ENCODE measurements around the gene GREB1. TPM values are rescaled to one million over a fixed set of nuclear protein-coding genes. Genes with fewer than 3 reads are reported as not detected.

Gene GREB1
- total RNA-seq, 1 experiment from 2014 or later: 2.8 TPM

DNA sequence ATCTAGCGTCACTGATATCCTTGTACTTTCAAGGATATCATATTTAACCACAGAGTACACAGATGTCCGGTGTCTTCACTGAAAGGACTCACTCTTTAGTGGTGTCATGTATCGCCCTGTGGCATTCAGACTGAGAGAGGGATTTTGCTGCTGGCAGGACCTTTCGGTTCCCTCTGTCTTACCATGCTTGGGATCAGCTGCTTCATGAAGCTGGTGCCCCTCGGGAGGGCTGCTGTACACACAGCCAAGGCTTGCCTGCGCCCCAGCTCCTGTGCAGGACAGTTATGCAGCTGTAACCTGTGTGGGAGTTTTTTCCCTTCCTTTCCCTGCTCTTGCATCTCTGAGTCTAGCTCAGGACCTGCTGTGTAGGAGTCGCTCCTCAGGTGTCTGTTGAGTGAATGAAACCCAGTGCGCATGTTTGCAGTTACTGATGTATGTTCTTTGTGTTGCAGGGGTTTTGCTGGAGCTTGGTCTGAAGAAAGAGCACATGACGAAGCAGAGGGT is 64.4 kb downstream of the GREB1 start:
- DNase-seq (ENCODE audit: low spot score): no peak

DNA sequence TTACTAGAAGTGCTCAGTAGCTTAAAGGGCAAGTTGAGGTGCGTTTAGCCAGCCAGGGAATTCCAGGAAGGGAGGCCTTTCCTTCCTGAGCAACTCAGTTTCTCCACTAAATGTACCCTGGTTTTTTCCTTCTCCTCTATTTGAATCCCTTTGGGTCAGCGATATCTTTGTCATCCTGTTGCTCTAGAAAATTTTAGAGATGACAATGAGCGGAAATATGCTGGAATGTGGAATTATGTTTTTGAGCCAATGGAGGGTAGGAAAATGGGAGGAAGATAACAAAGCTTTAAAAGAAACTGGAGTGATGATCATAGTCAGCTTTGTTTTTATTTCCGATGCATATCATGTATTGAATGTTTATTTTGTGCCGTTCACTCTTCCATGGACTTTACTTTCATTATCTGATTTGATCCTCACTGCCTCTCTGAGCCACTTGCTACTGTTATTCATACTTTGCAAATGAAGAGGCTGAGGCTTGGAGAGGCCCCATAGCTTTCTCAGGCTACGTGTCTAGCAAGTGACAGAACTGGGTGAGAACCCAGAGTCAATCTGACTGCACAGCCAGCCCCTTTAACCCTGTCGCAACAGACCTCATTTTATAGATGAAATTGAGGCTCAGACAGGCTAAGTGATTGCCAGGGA is 68.8 kb downstream of the GREB1 start:
- no peak for DNase-seq (ENCODE audit: low spot score)

DNA sequence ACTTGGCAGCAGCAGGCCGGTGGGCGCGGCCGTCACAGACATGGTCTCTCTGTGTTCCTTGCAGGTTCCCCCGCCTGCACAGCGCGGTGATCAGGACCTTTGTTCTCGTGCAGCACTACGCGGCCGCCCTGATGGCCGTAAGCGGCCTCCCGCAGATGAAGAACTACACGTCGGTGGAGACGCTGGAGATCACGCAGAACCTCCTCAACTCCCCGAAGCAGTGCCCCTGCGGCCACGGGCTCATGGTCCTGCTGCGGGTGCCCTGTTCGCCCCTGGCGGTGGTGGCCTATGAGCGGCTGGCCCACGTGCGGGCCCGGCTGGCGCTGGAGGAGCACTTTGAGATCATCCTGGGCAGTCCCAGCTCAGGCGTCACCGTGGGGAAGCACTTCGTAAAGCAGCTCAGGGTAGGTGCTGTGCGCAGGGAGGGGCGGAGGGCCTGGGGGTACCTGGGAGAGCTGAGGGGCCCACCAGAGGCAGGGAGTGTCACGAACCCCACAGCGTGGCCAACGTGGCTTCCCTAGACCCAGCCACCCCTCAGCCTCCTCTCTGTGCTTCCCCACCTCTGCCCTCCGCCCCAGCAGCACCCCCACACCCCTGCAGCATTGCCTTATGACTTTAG is 76.9 kb downstream of the GREB1 start:
- no peak for DNase-seq (ENCODE audit: low spot score)

DNA sequence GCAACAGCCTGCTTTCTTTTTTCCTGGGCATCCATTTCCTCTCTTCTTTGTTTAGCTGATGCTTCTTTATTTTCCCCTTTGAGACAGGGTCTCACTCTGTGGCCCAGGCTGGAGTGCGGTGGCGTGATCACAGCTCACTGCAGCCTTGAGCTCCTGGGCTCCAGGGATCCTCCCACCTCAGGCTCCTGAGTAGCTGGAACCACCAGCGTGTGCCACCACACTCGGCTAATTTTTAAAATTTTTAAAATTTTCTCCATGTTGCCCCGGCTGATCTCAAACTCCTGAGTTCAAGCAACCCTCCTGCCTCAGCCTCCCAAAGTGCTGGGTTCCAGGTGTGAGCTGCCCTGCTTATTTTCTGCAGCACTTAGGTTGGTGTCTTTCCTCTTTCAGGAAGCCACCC is 77.4 kb downstream of the GREB1 start:
- DNase-seq (ENCODE audit: low spot score): no peak

DNA sequence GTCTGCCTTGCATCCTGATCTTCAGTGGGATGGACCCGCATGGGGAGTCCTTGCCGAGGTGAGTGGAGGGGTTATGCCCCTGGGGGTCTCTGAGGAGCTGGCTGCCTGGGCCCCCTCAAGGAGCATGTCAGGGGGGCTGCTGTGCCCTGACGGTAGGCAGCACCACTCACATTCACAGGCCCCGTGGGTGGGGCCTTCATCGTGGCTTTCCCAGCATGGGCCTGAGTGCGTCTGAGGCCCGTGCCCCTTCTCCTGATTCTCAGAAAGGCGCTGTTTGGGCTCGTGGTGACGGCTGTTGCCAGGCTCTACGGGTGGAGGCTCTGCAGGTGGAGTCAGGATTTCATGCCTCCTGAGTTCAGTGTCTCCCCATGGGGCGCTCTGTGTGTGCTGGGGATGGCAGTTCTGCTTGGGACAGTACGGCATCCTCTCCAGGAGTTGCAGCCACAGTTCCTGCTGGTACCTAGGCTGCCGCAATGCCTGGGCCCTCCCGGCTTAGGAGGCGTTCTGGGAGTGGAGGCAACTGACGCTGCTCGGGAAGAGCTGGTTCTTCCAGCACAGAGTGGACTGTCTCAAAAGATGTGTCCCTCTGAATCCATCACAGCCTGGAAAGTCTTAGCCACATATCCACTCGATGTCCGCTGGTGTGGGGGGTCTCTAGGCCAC is 78.8 kb downstream of the GREB1 start:
- no peak for DNase-seq (ENCODE audit: low spot score)

DNA sequence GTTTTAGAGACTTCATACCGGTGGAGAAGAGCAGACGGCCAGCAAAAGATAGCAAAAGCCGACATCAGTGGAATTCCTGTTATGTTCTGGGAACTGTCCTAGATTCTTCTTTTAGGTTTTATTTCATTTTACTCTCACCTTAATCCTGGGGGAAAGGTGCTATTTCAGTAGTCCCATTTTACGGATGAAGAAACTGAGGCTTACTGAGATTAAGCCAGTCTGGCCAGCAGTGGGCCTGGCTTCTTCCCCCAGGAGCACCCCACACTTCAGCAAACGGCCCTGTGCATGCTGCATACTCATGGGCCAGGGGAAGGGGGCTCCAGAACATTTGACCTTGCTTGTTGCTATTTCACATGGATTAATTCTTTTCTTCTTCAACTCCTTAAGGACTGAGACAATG is 79.5 kb downstream of the GREB1 start:
- DNase-seq (ENCODE audit: low spot score): no peak

DNA sequence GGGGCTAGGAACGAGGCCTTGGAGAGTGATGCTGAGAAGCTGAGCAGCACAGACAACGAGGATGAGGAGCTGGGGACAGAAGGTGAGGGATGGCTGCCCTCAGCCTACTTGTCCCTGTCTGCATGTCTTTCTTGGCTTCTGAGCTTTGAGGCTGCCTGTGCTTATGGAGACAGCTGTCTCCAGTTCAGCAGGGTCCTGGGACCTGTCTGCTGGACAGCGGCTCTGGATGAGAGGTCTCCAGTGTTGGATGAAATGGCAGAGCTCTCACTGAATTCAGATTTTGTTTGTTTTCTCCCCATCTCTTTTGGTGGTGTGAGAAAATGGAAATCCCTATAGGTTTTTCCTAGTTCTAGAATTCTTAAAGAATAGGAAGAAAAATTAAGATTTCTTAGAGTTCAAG is 81.4 kb downstream of the GREB1 start:
- no peak for DNase-seq (ENCODE audit: low spot score)

DNA sequence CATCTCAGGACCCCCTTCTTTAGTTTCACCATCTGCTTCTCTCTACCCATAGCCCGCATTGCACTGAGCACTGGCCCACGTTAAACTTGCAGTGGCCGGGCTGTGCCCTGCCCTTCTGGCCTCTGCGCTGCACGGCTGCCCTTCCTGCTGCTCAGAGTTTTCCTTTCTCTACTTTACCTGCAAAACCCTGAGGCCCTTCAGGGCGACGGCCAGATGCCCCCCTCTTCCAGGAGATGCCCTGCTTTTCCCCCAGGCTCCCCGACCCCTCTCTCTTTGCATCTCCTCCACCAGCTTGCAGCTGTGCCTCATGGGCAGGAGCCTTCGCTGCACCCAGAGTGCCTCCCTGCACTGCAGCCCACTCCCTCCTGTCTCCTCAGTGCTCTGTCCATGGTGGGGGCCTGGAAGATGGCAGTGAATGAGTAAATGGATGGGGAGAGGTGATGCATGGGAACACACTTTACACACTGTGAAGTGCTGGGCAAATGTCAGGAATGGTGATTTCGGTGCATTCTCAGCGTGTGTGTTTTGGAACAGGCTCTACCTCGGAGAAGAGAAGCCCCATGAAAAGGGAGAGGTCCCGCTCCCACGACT is 82.3 kb downstream of the GREB1 start:
- no peak for DNase-seq (ENCODE audit: low spot score)

DNA sequence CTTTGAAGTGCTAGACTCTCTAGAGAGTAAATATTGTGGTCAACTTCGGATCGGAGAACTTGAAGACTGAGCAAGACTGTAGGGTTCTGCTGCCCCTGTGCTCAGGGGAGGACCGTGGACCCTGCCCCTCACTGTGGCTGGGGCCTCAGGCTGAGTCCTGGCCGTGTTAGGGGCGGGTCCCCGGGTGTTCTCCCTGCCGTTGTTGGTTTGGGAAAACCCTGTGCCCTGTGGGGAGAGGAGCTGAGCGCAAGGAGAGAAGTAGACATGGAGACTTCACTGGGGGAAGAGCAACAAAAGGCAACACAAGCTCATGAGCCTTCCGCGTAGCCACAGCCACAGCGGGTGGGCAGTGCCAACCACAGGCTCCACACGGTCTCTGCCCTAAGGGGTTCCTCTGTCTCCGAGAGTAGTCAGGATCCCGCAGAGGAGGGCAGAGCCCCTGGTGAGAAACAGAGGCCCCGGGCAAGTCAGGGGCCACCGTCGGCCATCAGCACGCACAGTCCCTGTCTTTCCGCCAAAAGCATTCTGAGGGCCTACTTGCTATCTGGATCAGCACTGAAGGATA is 83.1 kb downstream of the GREB1 start:
- no peak for DNase-seq (ENCODE audit: low spot score)

DNA sequence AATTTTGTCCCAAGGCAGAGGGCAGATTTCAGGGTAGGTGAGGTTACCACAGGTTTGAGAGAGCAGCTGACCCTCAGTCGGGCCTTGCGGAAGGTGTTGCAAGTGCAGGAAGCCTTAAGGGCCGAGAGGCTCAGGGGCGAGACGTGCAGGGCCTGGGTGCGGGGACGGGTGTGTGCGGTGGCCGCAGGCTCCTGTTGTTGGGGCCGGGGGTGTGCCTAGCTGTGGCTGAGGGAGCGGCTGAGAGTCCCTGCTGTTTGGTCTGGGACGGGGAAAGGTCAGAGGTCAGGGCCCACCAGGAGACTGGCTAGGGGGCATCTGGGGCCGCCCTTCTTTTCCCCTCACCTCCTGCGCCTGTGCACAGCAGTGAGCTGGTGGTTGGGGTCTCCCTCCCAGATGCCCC is 83.7 kb downstream of the GREB1 start:
- DNase-seq (ENCODE audit: low spot score): no peak

DNA sequence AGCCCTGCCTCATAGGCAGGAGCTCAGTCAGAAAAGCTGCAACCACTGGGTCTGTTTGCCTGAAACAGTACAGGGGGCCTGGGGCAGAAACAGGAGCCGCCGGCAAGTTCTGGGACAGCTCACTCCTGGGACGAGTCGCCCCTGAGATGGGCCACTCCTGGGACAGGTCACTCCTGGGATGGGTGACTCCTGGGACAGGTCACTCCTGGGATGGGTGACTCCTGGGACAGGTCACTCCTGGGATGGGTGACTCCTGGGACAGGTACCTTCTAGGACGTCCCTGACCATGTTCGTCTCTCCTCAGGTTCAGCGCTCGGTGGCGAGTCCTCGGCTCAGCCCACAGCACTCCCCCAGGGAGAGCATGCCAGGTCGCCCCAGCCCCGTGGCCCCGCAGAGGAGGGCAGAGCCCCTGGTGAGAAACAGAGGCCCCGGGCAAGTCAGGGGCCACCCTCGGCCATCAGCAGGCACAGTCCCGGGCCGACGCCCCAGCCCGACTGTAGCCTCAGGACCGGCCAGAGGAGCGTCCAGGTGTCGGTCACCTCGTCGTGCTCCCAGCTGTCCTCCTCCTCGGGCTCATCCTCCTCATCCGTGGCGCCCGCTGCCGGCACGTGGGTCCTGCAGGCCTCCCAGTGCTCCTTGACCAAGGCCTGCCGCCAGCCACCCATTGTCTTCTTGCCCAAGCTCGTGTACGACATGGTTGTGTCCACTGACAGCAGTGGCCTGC is 84.3 kb downstream of the GREB1 start:
- no peak for DNase-seq (ENCODE audit: low spot score)

DNA sequence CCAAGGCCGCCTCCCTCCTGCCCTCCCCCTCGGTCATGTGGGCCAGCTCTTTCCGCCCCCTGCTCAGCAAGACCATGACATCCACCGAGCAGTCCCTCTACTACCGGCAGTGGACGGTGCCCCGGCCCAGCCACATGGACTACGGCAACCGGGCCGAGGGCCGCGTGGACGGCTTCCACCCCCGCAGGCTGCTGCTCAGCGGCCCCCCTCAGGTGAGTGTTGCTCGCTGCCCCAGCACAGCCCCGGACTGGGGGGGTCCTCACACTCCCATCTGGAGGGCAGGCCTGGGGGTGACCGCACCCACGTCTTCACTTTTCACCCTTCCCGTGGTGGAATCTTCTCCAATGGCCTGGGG is 84.8 kb downstream of the GREB1 start:
- DNase-seq (ENCODE audit: low spot score): no peak

DNA sequence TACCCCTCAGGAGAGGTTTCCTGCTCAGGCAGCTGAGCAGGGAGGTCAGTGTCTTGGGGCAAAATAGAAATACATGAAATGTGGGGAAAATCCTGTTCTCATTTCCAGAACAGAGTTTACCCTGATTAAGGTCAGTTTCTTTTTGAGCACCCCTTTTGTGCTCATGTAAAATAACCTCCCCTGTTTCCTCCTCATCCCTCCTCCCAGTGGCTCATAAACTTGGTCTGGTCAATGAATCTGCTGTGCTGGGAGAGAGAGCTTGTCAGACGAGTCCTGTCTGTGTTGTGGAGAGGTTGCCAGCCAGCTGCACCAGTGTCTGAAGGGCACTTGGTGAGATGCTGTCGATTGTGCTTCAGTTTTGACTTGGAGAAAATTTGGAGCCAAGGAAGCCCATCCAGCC is 87.6 kb downstream of the GREB1 start:
- DNase-seq (ENCODE audit: low spot score): no peak

DNA sequence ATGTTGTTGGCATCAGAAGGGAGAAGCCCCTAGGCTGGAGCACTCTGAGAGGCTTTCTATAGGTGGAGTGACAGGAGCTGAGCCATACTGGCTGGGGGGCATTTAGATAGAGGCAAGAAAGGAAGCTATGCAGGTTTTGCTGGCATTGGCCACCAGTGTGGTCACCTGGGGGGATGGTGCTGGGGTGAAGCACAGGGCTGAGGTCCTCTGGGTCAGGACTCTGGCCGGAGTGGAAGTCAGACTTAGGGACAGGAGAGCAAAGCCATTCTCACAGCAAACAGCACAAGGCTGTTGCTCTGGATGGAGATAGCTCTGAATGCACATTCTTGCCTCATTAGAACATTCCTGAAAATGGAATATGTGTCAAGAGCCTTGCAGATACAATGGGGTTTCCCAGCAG is 88.8 kb downstream of the GREB1 start:
- no peak for DNase-seq (ENCODE audit: low spot score)

DNA sequence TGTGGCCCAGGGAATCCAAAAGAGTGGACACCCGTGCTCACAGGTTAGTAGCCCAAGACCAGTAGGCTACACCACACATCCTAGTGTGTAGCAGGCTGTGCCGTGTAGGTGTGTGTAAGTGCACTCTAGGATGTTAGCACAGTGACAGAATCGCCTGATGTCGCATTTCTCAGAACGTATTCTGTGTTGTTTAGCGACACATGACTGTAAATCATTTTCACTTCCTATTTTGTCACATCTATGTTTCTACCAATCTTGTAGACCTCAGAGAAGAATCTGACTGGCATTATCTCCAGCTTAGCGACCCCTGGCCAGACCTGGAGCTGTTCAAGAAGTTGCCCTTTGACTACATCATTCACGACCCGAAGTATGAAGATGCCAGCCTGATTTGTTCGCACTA is 91.0 kb downstream of the GREB1 start:
- DNase-seq (ENCODE audit: low spot score): no peak

DNA sequence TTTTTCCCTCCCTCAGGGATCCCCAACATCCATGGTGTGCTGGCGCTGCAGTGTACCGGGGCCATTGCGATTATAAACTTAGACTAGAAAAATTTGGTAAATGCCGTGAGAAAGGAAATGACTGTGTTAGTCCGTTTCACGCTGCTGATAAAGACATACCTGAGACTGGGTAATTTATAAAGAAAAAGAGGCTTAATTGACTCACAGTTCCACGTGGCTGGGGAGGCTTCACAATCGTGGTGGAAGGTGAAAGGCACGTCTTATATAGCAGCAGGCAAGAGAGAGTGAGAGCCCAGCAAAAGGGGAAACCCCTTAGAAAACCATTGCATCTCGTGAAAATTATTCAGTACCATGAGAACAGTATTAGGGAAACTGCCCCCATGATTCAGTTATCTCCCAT is 91.8 kb downstream of the GREB1 start:
- DNase-seq (ENCODE audit: low spot score): no peak

DNA sequence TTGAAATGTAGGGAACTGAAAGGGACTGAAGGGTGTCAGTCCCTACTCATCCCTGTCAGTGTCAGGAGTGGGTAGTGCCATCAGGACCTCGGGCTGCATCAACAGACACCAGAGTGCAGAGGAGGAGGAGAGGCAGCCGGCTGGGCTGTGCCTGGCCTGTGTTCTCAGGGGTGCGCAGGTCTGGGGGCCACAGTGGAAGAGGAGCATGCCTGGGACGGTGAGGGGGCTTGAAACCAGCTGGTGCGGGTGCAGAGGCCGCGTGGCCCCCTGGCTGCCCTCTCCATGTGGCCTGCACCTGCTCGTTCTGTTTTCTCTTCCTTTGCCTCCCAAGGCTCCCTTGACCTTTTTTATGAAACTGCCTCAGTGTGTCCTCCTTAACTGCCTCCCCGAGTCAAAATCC is 94.8 kb downstream of the GREB1 start:
- DNase-seq (ENCODE audit: low spot score): no peak

DNA sequence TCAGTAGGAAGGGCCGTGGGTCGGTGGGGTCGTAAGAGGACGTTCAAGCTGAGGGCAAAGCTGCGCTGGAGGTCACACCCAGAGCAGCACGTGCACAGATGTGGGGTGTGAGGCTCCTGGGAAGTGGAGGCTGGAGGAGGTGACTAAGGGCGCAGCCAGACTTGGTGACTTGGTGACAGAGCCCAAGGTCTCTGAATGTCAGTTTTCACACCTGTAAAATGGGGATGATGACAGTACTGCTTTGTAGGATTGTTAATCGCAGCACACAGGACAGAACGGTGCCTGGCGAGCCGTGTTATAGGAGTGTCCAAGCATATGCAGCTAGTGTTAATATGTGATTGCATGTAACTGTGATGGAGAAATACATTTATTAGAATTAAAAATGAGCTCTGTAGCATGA is 95.4 kb downstream of the GREB1 start:
- DNase-seq (ENCODE audit: low spot score): no peak

DNA sequence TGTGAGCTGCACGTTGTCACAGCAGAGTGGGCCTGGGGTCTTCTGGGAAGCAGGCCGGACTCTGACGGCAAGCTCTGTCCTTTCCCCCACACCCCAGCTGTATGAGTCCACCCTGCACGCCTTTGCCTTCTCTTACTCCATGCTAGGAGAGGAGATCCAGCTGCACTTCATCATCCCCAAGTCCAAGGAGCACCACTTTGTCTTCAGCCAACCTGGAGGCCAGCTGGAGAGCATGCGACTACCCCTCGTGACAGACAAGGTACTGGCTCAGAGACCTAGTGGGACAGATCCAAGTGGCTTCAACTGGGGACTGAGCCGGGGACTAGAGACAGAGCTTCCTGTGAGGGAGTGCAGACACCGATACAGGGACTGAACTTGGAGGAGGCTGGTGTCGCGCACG is 96.0 kb downstream of the GREB1 start:
- no peak for DNase-seq (ENCODE audit: low spot score)

DNA sequence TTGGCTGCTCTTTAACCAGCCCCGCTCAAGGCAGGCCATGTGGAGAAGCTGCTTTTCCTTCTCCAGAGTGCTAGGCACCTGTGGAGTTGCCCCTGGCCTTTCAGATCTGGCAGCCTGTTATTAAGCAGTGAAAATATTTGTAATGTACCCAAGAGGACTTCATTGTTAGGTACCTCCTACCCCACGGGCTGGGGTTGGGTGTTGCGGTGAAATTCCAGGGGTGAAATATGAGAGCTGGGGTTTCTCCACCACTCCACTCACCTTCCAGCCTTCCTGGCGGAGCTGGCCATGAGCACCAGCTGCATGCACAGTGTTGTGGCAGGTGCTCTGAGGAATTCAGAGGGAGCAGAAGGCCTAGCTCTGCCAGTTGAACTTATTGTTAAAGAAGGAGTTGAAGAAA is 97.0 kb downstream of the GREB1 start:
- DNase-seq (ENCODE audit: low spot score): no peak

DNA sequence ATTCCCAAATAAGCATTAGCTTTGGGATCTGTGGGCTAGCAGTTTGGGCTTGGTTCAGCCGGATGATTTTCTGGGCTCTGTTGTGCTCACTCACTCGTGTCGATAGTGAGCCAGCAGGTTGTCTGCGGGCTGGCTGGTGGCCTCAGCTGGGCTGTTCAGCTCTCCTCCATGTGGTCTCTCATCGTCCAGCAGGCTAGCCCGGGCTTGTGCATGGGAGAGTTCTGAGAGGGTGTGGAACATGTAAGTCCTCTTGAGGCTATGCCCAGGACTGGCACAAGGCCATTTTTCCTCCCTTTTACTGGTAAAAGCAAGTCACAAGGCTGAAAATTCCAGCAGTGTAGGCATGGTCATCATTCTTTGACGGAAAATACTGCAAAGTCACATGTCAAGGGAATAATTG is 97.6 kb downstream of the GREB1 start:
- no peak for DNase-seq (ENCODE audit: low spot score)

DNA sequence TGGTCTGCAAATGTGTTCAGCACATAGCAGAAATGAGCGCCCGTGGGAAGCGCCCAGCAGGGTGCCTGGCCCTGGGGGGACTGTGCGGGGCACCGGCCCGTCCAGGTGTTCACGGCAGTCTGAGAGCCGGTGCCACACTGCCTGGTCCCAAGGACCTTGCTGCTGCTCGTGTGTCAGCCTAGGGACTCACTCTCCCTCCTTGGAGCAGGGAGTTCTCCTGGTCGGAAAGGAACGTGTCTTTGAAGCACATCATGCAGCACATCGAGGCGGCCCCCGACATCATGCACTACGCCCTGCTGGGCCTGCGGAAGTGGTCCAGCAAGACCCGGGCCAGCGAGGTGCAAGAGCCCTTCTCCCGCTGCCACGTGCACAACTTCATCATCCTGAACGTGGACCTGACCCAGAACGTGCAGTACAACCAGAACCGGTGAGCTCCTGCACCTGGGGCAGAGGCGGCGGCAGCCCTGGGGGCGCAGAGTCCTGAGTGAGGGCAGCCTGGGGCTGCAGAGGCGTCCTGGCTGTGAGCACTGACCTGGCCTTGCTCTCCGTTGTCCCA is 100.2 kb downstream of the GREB1 start:
- DNase-seq (ENCODE audit: low spot score): no peak
